PC-9 (cell line): ENCODE results near the gene GBA2.

Experiments
- CTCF ChIP-seq: fragments of 200-600 bp; sonication (generic); conservative IDR thresholded peaks from 2 replicates; pipeline ENCODE4 v1.6.1; 2017; ENCODE audit warnings: mixed run types, antibody characterized with exemption, mild to moderate bottlenecking, moderate library complexity
- EZH2 ChIP-seq: fragments of 200-600 bp; sonication (generic); IDR thresholded peaks from 2 replicates; pipeline ENCODE4 v1.8.0; 2017; ENCODE audit warnings: antibody characterized with exemption, low read depth

GRCh38 chr9:35759795-35760194, 10.8 kb upstream of the GBA2 start:
- no peak for TF ChIP-seq CTCF
- TF ChIP-seq EZH2 = no peak
